Liver (tissue), 3 donors: Measurements from ENCODE around the gene PIK3R6.

Experiments
- EGR1 ChIP-seq, 2 donors: IDR thresholded peaks; 2 replicates each; pipeline ENCODE4 v1.6.1; 2016 to 2018; ENCODE audit warnings: antibody characterized with exemption in 2 of 2, low read depth in 2 of 2
- GABPA ChIP-seq, 2 donors: IDR thresholded peaks in 1 of 2; conservative IDR thresholded peaks in 1 of 2; 2 replicates each; pipeline ENCODE4 v1.6.1; 2016; ENCODE audit warnings: antibody characterized with exemption in 2 of 2, mild to moderate bottlenecking in 1 of 2, moderate library complexity in 1 of 2
- HNF4G ChIP-seq: IDR thresholded peaks from 2 replicates; pipeline ENCODE4 v1.6.1; 2016; ENCODE audit warnings: antibody characterized with exemption
- JUND ChIP-seq, 2 donors: IDR thresholded peaks; 2 replicates each; pipeline ENCODE4 v1.6.1; 2016; ENCODE audit warnings: antibody characterized with exemption in 2 of 2
- RAD21 ChIP-seq, 2 donors: IDR thresholded peaks; 2 replicates each; pipeline ENCODE4 v1.6.1; 2016; ENCODE audit warnings: antibody characterized with exemption in 2 of 2, mild to moderate bottlenecking in 2 of 2
- RXRA ChIP-seq, 2 donors: IDR thresholded peaks; 2 replicates each; pipeline ENCODE4 v1.6.1; 2017 to 2018; ENCODE audit warnings: antibody characterized with exemption in 2 of 2, mild to moderate bottlenecking in 1 of 2
- SP1 ChIP-seq: IDR thresholded peaks from 2 replicates; pipeline ENCODE4 v1.6.1; 2018; ENCODE audit warnings: antibody characterized with exemption, mild to moderate bottlenecking
- TAF1 ChIP-seq: conservative IDR thresholded peaks from 2 replicates; pipeline ENCODE4 v1.6.1; 2016; ENCODE audit warnings: antibody characterized with exemption, mild to moderate bottlenecking
- YY1 ChIP-seq: IDR thresholded peaks from 2 replicates; pipeline ENCODE4 v1.6.1; 2016; ENCODE audit warnings: antibody characterized with exemption, mild to moderate bottlenecking
- TF ChIP-seq, protein P1 (sequence below): fragments of 150-350 bp; IDR thresholded peaks from 2 replicates; pipeline ENCODE4 v1.5.1; 2017; ENCODE audit warnings: improper control_type of control experiment, low read depth, low read length; ENCODE audit not compliant: missing input control
- TF ChIP-seq, protein P2 (sequence below): IDR thresholded peaks from 2 replicates; pipeline ENCODE4 v1.6.1; 2016; ENCODE audit warnings: antibody characterized with exemption
- TF ChIP-seq, protein P3 (sequence below): IDR thresholded peaks from 2 replicates; pipeline ENCODE4 v1.6.1; 2016; ENCODE audit warnings: antibody characterized with exemption, mild to moderate bottlenecking
- TF ChIP-seq, protein P4 (sequence below): IDR thresholded peaks from 2 replicates; pipeline ENCODE4 v1.6.1; 2016; ENCODE audit warnings: antibody characterized with exemption
- TF ChIP-seq, protein P5 (sequence below): IDR thresholded peaks from 2 replicates; pipeline ENCODE4 v1.6.1; 2016; ENCODE audit warnings: antibody characterized with exemption
- donor health status: healthy.
- donor health status: healthy.

DNA sequence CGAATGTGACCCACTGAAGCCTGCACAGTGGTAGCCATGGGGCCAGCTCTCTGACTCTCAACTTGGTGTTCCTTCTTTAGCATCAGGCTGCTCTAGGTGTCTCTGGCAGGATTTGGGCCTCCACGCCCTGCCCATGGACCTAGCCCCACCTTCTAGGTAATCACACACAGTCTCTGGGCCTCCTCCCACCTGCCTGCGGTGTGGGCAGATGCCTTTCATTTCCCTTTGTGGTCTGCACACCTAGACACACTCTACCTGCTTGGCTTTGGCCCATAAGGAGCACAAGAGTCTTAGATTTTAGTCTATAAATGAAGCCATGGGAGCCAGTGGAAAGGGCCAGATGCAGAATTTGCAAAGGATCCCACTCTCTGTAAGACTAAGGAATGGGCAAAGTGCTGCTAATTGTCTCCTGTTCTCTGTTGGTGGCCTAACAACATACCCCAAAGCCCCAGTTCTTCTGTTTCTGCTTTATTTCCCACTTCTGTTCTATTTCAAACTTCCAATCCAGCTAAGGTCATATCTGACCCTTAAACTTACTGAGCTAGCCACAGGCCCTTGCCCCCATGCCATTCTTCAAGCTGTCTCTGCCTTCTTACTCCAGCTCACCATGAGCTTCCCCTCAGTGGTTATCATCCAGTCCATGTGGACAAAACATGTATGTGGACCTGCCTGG is 61.1 kb downstream of the PIK3R6 start:
- TF ChIP-seq RXRA (IDR thresholded peaks at IDR 0.05) (no peak), RAD21 (IDR thresholded peaks at IDR 0.05) (no peak), SP1 (no peak), JUND (IDR thresholded peaks at IDR 0.05) (no peak), YY1 (no peak), TAF1 (no peak), HNF4G (no peak), EGR1 (IDR thresholded peaks at IDR 0.05; ENCODE audit: low read depth in 2 of 2) (no peak), GABPA (IDR thresholded peaks at IDR 0.05 in 1 of 2, conservative IDR thresholded peaks at IDR 0.05 in 1 of 2) (no peak)
- TF ChIP-seq, protein P1, sequence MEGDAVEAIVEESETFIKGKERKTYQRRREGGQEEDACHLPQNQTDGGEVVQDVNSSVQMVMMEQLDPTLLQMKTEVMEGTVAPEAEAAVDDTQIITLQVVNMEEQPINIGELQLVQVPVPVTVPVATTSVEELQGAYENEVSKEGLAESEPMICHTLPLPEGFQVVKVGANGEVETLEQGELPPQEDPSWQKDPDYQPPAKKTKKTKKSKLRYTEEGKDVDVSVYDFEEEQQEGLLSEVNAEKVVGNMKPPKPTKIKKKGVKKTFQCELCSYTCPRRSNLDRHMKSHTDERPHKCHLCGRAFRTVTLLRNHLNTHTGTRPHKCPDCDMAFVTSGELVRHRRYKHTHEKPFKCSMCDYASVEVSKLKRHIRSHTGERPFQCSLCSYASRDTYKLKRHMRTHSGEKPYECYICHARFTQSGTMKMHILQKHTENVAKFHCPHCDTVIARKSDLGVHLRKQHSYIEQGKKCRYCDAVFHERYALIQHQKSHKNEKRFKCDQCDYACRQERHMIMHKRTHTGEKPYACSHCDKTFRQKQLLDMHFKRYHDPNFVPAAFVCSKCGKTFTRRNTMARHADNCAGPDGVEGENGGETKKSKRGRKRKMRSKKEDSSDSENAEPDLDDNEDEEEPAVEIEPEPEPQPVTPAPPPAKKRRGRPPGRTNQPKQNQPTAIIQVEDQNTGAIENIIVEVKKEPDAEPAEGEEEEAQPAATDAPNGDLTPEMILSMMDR, result no peak
- TF ChIP-seq, protein P2, sequence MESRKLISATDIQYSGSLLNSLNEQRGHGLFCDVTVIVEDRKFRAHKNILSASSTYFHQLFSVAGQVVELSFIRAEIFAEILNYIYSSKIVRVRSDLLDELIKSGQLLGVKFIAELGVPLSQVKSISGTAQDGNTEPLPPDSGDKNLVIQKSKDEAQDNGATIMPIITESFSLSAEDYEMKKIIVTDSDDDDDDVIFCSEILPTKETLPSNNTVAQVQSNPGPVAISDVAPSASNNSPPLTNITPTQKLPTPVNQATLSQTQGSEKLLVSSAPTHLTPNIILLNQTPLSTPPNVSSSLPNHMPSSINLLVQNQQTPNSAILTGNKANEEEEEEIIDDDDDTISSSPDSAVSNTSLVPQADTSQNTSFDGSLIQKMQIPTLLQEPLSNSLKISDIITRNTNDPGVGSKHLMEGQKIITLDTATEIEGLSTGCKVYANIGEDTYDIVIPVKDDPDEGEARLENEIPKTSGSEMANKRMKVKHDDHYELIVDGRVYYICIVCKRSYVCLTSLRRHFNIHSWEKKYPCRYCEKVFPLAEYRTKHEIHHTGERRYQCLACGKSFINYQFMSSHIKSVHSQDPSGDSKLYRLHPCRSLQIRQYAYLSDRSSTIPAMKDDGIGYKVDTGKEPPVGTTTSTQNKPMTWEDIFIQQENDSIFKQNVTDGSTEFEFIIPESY, result no peak
- TF ChIP-seq, protein P3, sequence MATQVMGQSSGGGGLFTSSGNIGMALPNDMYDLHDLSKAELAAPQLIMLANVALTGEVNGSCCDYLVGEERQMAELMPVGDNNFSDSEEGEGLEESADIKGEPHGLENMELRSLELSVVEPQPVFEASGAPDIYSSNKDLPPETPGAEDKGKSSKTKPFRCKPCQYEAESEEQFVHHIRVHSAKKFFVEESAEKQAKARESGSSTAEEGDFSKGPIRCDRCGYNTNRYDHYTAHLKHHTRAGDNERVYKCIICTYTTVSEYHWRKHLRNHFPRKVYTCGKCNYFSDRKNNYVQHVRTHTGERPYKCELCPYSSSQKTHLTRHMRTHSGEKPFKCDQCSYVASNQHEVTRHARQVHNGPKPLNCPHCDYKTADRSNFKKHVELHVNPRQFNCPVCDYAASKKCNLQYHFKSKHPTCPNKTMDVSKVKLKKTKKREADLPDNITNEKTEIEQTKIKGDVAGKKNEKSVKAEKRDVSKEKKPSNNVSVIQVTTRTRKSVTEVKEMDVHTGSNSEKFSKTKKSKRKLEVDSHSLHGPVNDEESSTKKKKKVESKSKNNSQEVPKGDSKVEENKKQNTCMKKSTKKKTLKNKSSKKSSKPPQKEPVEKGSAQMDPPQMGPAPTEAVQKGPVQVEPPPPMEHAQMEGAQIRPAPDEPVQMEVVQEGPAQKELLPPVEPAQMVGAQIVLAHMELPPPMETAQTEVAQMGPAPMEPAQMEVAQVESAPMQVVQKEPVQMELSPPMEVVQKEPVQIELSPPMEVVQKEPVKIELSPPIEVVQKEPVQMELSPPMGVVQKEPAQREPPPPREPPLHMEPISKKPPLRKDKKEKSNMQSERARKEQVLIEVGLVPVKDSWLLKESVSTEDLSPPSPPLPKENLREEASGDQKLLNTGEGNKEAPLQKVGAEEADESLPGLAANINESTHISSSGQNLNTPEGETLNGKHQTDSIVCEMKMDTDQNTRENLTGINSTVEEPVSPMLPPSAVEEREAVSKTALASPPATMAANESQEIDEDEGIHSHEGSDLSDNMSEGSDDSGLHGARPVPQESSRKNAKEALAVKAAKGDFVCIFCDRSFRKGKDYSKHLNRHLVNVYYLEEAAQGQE, result no peak
- TF ChIP-seq, protein P4, sequence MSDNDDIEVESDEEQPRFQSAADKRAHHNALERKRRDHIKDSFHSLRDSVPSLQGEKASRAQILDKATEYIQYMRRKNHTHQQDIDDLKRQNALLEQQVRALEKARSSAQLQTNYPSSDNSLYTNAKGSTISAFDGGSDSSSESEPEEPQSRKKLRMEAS, result no peak
- TF ChIP-seq, protein P5, sequence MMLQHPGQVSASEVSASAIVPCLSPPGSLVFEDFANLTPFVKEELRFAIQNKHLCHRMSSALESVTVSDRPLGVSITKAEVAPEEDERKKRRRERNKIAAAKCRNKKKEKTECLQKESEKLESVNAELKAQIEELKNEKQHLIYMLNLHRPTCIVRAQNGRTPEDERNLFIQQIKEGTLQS, result no peak
